Measurements from ENCODE around the gene RBM19.

Gene RBM19

DNA sequence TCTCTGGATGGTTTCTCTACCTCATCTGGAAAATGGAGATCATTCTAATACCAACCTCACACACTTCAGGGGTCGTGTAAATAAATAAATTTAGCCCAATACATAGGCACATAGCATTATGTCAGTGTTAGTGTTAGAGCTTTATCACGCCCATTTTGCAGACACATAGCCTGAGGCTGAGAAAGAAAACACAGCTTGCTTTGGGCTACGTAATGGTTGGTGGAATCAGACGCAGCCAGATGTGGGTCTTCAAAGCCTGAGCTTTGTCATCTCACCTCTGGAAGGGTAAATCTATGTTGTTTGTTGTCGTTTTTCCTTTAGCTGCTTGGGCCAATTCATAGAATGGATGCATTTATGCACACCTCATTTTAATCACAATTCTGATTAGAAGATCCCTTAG lies 191.6 kb downstream of the RBM19 start:
- H3K4me1 ChIP-seq (ENCODE audit: control insufficient read depth, insufficient read depth, low read length): no peaks in the 10 kb centered on the region
- H3K36me3 ChIP-seq (ENCODE audit: control insufficient read depth in 2 of 2, insufficient read depth in 2 of 2, low read length in 2 of 2): no peaks in the 10 kb centered on the region
- H3K9ac ChIP-seq (ENCODE audit: low read length in 2 of 2): no peak overlapping the region
- H3K27me3 ChIP-seq (ENCODE audit: control insufficient read depth in 1 of 2, insufficient read depth in 2 of 2, low read length in 2 of 2): peaks cover 9 to 22% of the 10 kb centered on the region in 2 donors
- no peak overlapping the region for H3K4me3 ChIP-seq (ENCODE audit: low read length in 2 of 2)
- H3K27ac ChIP-seq (ENCODE audit: low read length): no peak overlapping the region
- peaks cover 0 to 3% of the 10 kb centered on the region in 2 donors for H3K9me3 ChIP-seq (ENCODE audit: control insufficient read depth in 2 of 2, low read length in 2 of 2)

DNA sequence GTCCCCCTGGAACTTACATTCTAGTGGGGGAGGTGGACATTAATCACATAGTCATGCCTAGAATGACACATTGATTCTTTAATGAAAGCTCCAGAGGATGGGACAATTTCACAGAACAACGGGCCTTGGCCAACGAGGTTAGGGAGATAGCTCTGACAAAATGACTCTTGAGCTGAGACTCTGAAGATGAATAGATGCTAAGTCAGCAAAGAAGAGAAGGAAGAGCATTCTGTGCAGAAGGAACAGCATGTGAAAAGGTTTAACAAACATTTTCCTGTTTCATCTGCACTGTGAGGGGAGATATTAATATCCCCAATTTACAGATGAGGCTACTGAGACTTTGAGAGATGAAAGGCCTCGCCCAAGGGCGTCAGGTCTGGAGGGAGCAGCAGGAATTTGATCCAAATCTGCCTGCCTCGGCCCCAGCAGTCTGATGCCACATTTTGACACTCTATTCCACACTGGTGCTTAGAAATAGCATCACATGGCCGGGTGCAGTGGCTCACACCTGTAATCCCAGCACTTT lies 193.6 kb downstream of the RBM19 start:
- Histone ChIP-seq H3K4me1 (ENCODE audit: control insufficient read depth, insufficient read depth, low read length) (no peaks in the 10 kb centered on the region), H3K36me3 (ENCODE audit: control insufficient read depth in 2 of 2, insufficient read depth in 2 of 2, low read length in 2 of 2) (no peaks in the 10 kb centered on the region), H3K27me3 (ENCODE audit: control insufficient read depth in 1 of 2, insufficient read depth in 2 of 2, low read length in 2 of 2) (peaks cover 0 to 15% of the 10 kb centered on the region in 2 donors), H3K27ac (ENCODE audit: low read length) (no peak overlapping the region), H3K9ac (ENCODE audit: low read length in 2 of 2) (no peak overlapping the region), H3K4me3 (ENCODE audit: low read length in 2 of 2) (no peak overlapping the region), H3K9me3 (ENCODE audit: control insufficient read depth in 2 of 2, low read length in 2 of 2) (peaks cover 0 to 3% of the 10 kb centered on the region in 2 donors)

DNA sequence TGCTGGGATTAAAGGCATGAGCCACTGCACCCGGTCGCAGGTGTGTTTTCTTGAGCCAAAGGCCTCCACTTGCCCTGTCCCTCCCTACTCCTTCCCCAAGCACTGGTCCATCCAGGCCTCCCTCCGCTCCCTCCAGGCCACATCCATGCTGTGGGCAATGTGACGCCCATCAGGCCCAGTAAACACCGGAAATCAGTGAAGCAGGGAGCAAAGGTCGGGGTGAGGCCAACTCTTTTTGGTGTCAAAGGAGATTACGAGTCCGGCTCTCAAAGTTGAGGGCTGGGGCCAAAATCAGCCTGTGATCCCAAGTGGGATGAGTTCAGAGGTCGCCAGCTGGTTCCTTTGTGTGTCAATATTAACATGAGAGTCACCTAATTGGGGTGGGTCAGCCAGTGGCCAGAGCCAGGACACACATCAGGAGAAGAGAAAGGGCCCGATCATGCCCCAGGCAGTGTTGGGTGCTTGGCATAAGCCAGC lies 195.7 kb downstream of the RBM19 start:
- Histone ChIP-seq H3K27me3 (ENCODE audit: control insufficient read depth in 1 of 2, insufficient read depth in 2 of 2, low read length in 2 of 2) (peaks cover 11 to 16% of the 10 kb centered on the region in 2 donors), H3K9ac (ENCODE audit: low read length in 2 of 2) (no peak overlapping the region), H3K27ac (ENCODE audit: low read length) (no peak overlapping the region), H3K4me3 (ENCODE audit: low read length in 2 of 2) (no peak overlapping the region), H3K36me3 (ENCODE audit: control insufficient read depth in 2 of 2, insufficient read depth in 2 of 2, low read length in 2 of 2) (no peaks in the 10 kb centered on the region), H3K4me1 (ENCODE audit: control insufficient read depth, insufficient read depth, low read length) (no peaks in the 10 kb centered on the region), H3K9me3 (ENCODE audit: control insufficient read depth in 2 of 2, low read length in 2 of 2) (peaks cover 0 to 3% of the 10 kb centered on the region in 2 donors)

DNA sequence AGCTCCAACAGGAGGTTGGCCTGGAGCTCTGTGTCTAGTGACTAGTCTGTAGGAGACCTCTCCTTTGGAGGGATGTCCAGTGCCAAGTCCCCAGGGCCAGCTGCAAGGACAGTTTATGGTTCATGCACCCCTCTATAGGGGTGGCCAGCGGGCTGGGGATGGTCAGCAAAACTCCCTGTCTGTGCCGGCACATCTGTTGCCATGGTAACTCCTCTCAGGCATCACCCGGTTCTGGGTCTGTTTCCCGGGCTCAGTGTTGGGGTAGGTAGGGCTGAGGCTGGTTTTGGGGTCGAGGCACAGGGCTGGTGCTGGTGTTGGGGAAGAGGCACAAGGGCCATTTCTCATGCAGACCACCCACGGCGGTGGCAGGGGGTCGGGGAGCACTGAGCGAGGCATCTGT lies 196.8 kb downstream of the RBM19 start:
- Histone ChIP-seq H3K27me3 (ENCODE audit: control insufficient read depth in 1 of 2, insufficient read depth in 2 of 2, low read length in 2 of 2) (peaks cover 13 to 26% of the 10 kb centered on the region in 2 donors), H3K27ac (ENCODE audit: low read length) (no peak overlapping the region), H3K4me3 (ENCODE audit: low read length in 2 of 2) (no peak overlapping the region), H3K4me1 (ENCODE audit: control insufficient read depth, insufficient read depth, low read length) (no peaks in the 10 kb centered on the region), H3K9ac (ENCODE audit: low read length in 2 of 2) (no peak overlapping the region), H3K36me3 (ENCODE audit: control insufficient read depth in 2 of 2, insufficient read depth in 2 of 2, low read length in 2 of 2) (no peaks in the 10 kb centered on the region), H3K9me3 (ENCODE audit: control insufficient read depth in 2 of 2, low read length in 2 of 2) (peaks cover 0 to 3% of the 10 kb centered on the region in 2 donors)

DNA sequence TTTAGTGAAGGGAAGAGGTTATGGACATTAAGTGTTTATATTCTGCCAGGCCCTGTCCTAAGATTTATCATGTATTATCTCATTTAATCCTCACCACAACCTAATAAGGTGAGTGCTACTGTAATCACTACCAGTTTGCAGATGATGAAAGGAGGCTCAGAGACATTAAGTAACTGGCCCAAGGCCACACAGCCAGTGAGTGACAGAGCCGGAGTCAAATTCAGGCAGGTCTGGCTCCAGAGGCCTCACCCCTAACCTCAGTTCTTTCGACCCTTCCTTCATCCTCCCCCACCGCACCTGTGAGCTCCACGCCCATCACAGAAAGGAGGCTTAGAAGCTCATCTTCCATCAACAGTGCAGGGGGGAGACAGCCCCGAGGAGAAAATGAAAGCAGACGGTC lies 197.3 kb downstream of the RBM19 start:
- Histone ChIP-seq H3K36me3 (ENCODE audit: control insufficient read depth in 2 of 2, insufficient read depth in 2 of 2, low read length in 2 of 2) (no peaks in the 10 kb centered on the region), H3K27me3 (ENCODE audit: control insufficient read depth in 1 of 2, insufficient read depth in 2 of 2, low read length in 2 of 2) (peaks cover 13 to 31% of the 10 kb centered on the region in 2 donors)

DNA sequence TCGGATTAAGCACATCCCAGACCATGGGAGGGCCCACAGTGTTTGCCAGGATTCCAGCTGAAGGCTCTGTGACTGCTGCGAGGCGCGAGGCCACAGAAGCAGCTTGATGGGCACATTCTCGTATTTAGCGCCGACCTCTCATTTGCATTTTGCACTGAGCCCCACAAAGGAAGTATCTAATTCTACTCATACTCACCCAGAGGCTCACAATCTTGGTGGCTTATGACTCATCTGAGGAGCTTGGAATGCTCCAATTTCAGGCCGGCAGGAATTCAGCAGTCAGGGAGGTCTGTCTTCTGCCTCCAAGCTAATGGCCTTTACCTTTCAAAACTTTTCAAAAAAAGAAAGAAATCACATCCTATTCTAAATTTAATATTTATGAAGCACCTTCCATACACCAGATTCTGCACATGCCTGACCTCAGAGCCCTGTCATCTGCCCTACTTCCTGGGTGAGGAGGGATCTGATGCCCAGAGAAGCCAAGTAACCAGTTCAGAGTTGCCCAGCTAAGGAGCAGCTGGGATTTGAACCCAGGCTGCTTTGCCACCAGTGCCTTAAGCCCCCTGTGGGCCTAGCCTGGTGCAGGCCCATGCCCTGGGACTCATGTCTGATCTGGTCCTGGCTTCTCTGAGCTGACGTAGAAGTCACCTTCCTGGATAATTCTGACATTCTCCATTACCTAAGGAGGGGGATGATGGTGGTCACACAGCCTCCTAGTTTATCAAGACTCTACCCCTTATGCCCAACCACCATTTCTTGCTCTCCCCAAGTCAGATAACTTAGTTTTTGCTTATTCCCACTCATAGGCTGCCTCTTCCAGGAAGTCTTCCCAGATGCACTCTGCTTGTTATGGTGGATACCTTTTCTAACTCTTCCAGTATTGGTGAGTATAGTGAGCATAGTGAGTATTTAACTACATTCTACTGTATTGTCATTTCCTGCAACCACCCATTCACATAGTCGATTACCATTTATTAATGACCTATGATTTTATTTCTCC lies 198.9 kb downstream of the RBM19 start:
- H3K9ac ChIP-seq (ENCODE audit: low read length in 2 of 2): no peak overlapping the region
- H3K4me1 ChIP-seq (ENCODE audit: control insufficient read depth, insufficient read depth, low read length): no peaks in the 10 kb centered on the region
- no peaks in the 10 kb centered on the region for H3K36me3 ChIP-seq (ENCODE audit: control insufficient read depth in 2 of 2, insufficient read depth in 2 of 2, low read length in 2 of 2)
- H3K9me3 ChIP-seq (ENCODE audit: control insufficient read depth in 2 of 2, low read length in 2 of 2): peaks cover 0 to 3% of the 10 kb centered on the region in 2 donors
- no peak overlapping the region for H3K27ac ChIP-seq (ENCODE audit: low read length)
- no peak overlapping the region for H3K4me3 ChIP-seq (ENCODE audit: low read length in 2 of 2)
- peaks cover 18 to 38% of the 10 kb centered on the region in 2 donors for H3K27me3 ChIP-seq (ENCODE audit: control insufficient read depth in 1 of 2, insufficient read depth in 2 of 2, low read length in 2 of 2)

More for the DNA sequence above, 197.3 kb downstream of the RBM19 start:
- Histone ChIP-seq H3K4me3 (ENCODE audit: low read length in 2 of 2) (no peak overlapping the region), H3K4me1 (ENCODE audit: control insufficient read depth, insufficient read depth, low read length) (no peaks in the 10 kb centered on the region), H3K9ac (ENCODE audit: low read length in 2 of 2) (no peak overlapping the region), H3K9me3 (ENCODE audit: control insufficient read depth in 2 of 2, low read length in 2 of 2) (peaks cover 0 to 3% of the 10 kb centered on the region in 2 donors), H3K27ac (ENCODE audit: low read length) (no peak overlapping the region)
